CD4-positive, alpha-beta T cell treated with Interleukin-1 beta for 1 hour (primary cell): ENCODE results near the gene KIF26A.

Source experiments
- DNase-seq, 2 donors: peaks; one replicate each; pipeline ENCODE4 v3.0.0-alpha.2; 2020 to 2022

Gene KIF26A

GRCh38 chr14:104138098-104138717 lies at the start of gene KIF26A:
KIF26A (plus strand) TSS chr14:104138587; CDS start chr14:104138723, 136 bp downstream.
- peak in 1 of 2 donors; percentile 0 for DNase-seq

GRCh38 chr14:104090071-104090748 lies 48.2 kb upstream of the KIF26A start:
- DNase-seq: no peak

GRCh38 chr14:104091061-104091926 lies 47.1 kb upstream of the KIF26A start:
- no peak for DNase-seq

GRCh38 chr14:104091927-104092771 lies 46.2 kb upstream of the KIF26A start:
- DNase-seq: no peak

- DNase-seq: no peak
Observed at GRCh38 chr14:104092931-104093365, 45.4 kb upstream of the KIF26A start.

GRCh38 chr14:104093366-104094055 lies 44.9 kb upstream of the KIF26A start:
- DNase-seq: peak in 1 of 2 donors; percentile 21

- DNase-seq: no peak
Observed at GRCh38 chr14:104094056-104094708, 44.2 kb upstream of the KIF26A start.

GRCh38 chr14:104094709-104095425 lies 43.5 kb upstream of the KIF26A start:
- DNase-seq: peak; percentile 48 to 64

- DNase-seq: no peak
Observed at GRCh38 chr14:104095426-104096310, 42.7 kb upstream of the KIF26A start.

GRCh38 chr14:104096318-104096717 lies 42.1 kb upstream of the KIF26A start:
- DNase-seq: no peak

- no peak for DNase-seq
Observed at GRCh38 chr14:104096751-104097700, 41.4 kb upstream of the KIF26A start.

GRCh38 chr14:104098272-104099095 lies 39.9 kb upstream of the KIF26A start:
- DNase-seq: no peak

- DNase-seq: no peak
Observed at GRCh38 chr14:104099096-104100041, 39.0 kb upstream of the KIF26A start.

GRCh38 chr14:104100171-104101085 lies 38.0 kb upstream of the KIF26A start:
- no peak for DNase-seq

GRCh38 chr14:104101086-104101621 lies 37.2 kb upstream of the KIF26A start:
- DNase-seq: no peak
